GM12878 (cell line): Measurements from ENCODE around the gene LITAF. TPM values are rescaled to one million over a fixed set of nuclear protein-coding genes. Genes with fewer than 3 reads are reported as not detected.

Experiments used
- ATAC-seq: fragments of 200-7000 bp; cut with Tn5 transposase; 3 replicates; pipeline ENCODE4 v1.9.1; 2020; ENCODE audit warnings: mild to moderate bottlenecking, moderate library complexity
- BruUV-seq: library from RNA; stranded (reverse); fragments of 400-500 nt; replicated peaks from 2 replicates; lab custom pipeline; 2021; lab: Mats Ljungman, UMichigan
- CTCF ChIA-PET: fragments of 300-600 bp; sonication (Branson Sonifier 250); formaldehyde crosslinking; extraction: SDS; loops from one replicate; lab custom pipeline; 2021; ENCODE audit warnings: inconsistent platforms; lab: Yijun Ruan, JAX
- POLR2A ChIA-PET: fragments of 350-600 bp; formaldehyde crosslinking; extraction: SDS; loops from one replicate; lab custom pipeline; 2021; ENCODE audit warnings: inconsistent platforms; lab: Charles Lee
- RAD21 ChIA-PET: fragments of 300-600 bp; sonication (Branson Sonifier 250); formaldehyde crosslinking; loops from one replicate; lab custom pipeline; 2023; ENCODE audit warnings: antibody characterized with exemption; ENCODE audit not compliant: unreplicated experiment; lab: Charles Lee
- SMC1A ChIA-PET: fragments of 300-600 bp; sonication (Branson Sonifier 250); formaldehyde crosslinking; loops from one replicate; lab custom pipeline; 2023; ENCODE audit not compliant: unreplicated experiment, uncharacterized antibody; lab: Charles Lee
- DNase-seq: peaks from one replicate; pipeline ENCODE4 v3.0.0-alpha.2; 2011; ENCODE audit warnings: low read depth, low spot score
- FAIRE-seq: peaks from 3 replicates; lab custom pipeline; 2011; peaks lifted over from hg19 to GRCh38; lab: Jason Lieb, UNC
- H2AFZ ChIP-seq: 2 replicates; pipeline ENCODE4 v1.6.0; 2011; ENCODE audit warnings: low read depth, low read length, control low read depth; ENCODE audit not compliant: control insufficient read depth
- H3K27ac ChIP-seq: 2 replicates; pipeline ENCODE4 v1.5.1; 2011; ENCODE audit warnings: control low read depth; ENCODE audit not compliant: control insufficient read depth, insufficient read depth
- H3K27me3 ChIP-seq, 2 experiments: replicated peaks in 1 of 2; 2 replicates each; pipeline versions ENCODE4 v1.6.0 to v1.6.1; 2011; ENCODE audit warnings: low read length in 1 of 2; ENCODE audit not compliant: control insufficient read depth in 2 of 2, insufficient read depth in 2 of 2
- H3K36me3 ChIP-seq, 2 experiments: 2 replicates each; pipeline ENCODE4 v1.5.1; 2011; ENCODE audit warnings: low read length in 1 of 2; ENCODE audit not compliant: control insufficient read depth in 2 of 2, insufficient read depth in 2 of 2
- H3K4me1 ChIP-seq: 2 replicates; pipeline ENCODE4 v1.6.1; 2011; ENCODE audit warnings: mild to moderate bottlenecking, low read length, moderate library complexity, mixed read lengths; ENCODE audit not compliant: control insufficient read depth, insufficient read depth
- H3K4me2 ChIP-seq: 2 replicates; pipeline ENCODE4 v1.6.0; 2011; ENCODE audit warnings: control low read depth; ENCODE audit not compliant: control insufficient read depth, insufficient read depth
- H3K4me3 ChIP-seq: fragments of 200-600 bp; sonication (generic); 2 replicates; pipeline ENCODE4 v1.5.1; 2016
- H3K79me2 ChIP-seq: 2 replicates; pipeline ENCODE4 v1.6.0; 2011; ENCODE audit warnings: low read length; ENCODE audit not compliant: control insufficient read depth, insufficient read depth
- H3K9ac ChIP-seq: 2 replicates; pipeline ENCODE4 v1.8.0; 2011; ENCODE audit warnings: low read length, control low read depth, mixed read lengths; ENCODE audit not compliant: control insufficient read depth, insufficient read depth
- H3K9me3 ChIP-seq: replicated peaks from 3 replicates; pipeline ENCODE4 v1.5.1; 2011; ENCODE audit warnings: mild to moderate bottlenecking, low read length; ENCODE audit not compliant: control insufficient read depth, insufficient read depth
- H4K20me1 ChIP-seq: 2 replicates; pipeline ENCODE4 v1.6.0; 2011; ENCODE audit not compliant: control insufficient read depth, insufficient read depth
- CBX3 ChIP-seq: fragments of 200-600 bp; sonication (generic); IDR thresholded peaks from 2 replicates; pipeline ENCODE4 v1.6.1; 2016; ENCODE audit warnings: low read depth, borderline replicate concordance
- CHD4 ChIP-seq: fragments of 200-600 bp; sonication (generic); IDR thresholded peaks from 2 replicates; pipeline ENCODE4 v1.6.1; 2016; ENCODE audit warnings: mild to moderate bottlenecking
- YBX1 ChIP-seq: fragments of 450-650 bp; IDR thresholded peaks from 2 replicates; pipeline ENCODE4 v1.6.1; 2016; ENCODE audit warnings: antibody characterized with exemption
- WGBS: methylation state at CpG from one replicate; pipeline ENCODE4 v1.1.6; 2016; ENCODE audit warnings: low lambda C conversion rate; ENCODE audit not compliant: insufficient replicate concordance, insufficient coverage; ENCODE audit errors: missing lambda C conversion rate; 5-methylcytosine and 5-hydroxymethylcytosine counted together
- in situ Hi-C: fragments of 300-500 bp; cut with MboI; formaldehyde crosslinking; loops from 9 replicates; pipeline ENCODE4 v1.14.3; 2018; ENCODE audit warnings: mixed read lengths
- intact Hi-C: fragments of 100-400 bp; cut with micrococcal nuclease; formaldehyde crosslinking; loops from one replicate; pipeline ENCODE4 v1.14.2; 2022; ENCODE audit not compliant: unreplicated experiment
- polyA plus RNA-seq, 11 experiments: library from polyadenylated mRNA; depleted of rRNA in 4 of 11; unstranded in 6 of 11; stranded (reverse) in 5 of 11; fragments of >200 nt; fragmentation: Nextera tagmentation in 4 of 11; fragmentation: Illumina TruSeq in 1 of 11; extraction: Ambion mirVana in 4 of 11; extraction: Trizol in 1 of 11; gene quantifications; 1 replicate in 1 of 11; 2 replicates in 10 of 11; pipeline versions ENCODE4 v1.2.1 to v1.2.3, GENCODE V29; 2011 to 2016; ENCODE audit warnings: inconsistent platforms in 2 of 11, missing spikeins in 2 of 11, low read depth in 1 of 11
- total RNA-seq, 4 experiments: library from RNA; depleted of rRNA in 3 of 4; stranded (reverse); fragments of >200 nt in 3 of 4; fragmentation: Illumina TruSeq in 1 of 4; extraction: Trizol in 1 of 4; gene quantifications; 2 replicates each; pipeline versions ENCODE4 v1.2.1 to v1.2.3, GENCODE V29; 2013 to 2021
- TF ChIP-seq, protein P1 (sequence below): fragments of 450-650 bp; IDR thresholded peaks from 2 replicates; pipeline ENCODE4 v1.6.1; 2016; ENCODE audit warnings: mild to moderate bottlenecking
- TF ChIP-seq, protein P2 (sequence below): fragments of 450-650 bp; IDR thresholded peaks from 2 replicates; pipeline ENCODE4 v1.6.1; 2014; ENCODE audit warnings: mild to moderate bottlenecking

The LITAF gene
- total and polyA plus RNA-seq, 10 of the 15 experiments (the other 5 are each of a cell fraction or from before 2014, with no cell fraction given): 99.2 to 211 (median 147) TPM

- H3K27ac ChIP-seq: no peak overlapping the region
- ChIA-PET CTCF (interaction anchor here (1.5 kb wide), 1 partner anchor 12 kb away, joined by 5 read pairs; no protein-coding TSS in a partner anchor), POLR2A (no interaction called here), SMC1A (no interaction called here), RAD21 (no interaction called here)
- FAIRE-seq (no peak), DNase-seq (no peak), ATAC-seq (no peak)
- intact Hi-C loops: no loop called here
- no peaks in the 10 kb centered on the region for H3K27me3 ChIP-seq
- H3K79me2 ChIP-seq: no peaks in the 10 kb centered on the region
- no peak overlapping the region for H3K4me3 ChIP-seq
- no peaks in the 10 kb centered on the region for H3K9me3 ChIP-seq
- WGBS: 86% methylated on average over 12 of the region's 12 CpGs
- no peak overlapping the region for H2AFZ ChIP-seq
- no peak overlapping the region for H3K9ac ChIP-seq
- BruUV-seq: no TSS peak
- in situ Hi-C loops: loop anchor here (25.0 kb wide), 1 partner anchor 268 kb away; no protein-coding TSS in a partner anchor
- TF ChIP-seq, protein P1, sequence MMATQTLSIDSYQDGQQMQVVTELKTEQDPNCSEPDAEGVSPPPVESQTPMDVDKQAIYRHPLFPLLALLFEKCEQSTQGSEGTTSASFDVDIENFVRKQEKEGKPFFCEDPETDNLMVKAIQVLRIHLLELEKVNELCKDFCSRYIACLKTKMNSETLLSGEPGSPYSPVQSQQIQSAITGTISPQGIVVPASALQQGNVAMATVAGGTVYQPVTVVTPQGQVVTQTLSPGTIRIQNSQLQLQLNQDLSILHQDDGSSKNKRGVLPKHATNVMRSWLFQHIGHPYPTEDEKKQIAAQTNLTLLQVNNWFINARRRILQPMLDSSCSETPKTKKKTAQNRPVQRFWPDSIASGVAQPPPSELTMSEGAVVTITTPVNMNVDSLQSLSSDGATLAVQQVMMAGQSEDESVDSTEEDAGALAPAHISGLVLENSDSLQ: no peak
- TF ChIP-seq YBX1 (no peak), CBX3 (no peak), CHD4 (no peak)
- TF ChIP-seq, protein P2, sequence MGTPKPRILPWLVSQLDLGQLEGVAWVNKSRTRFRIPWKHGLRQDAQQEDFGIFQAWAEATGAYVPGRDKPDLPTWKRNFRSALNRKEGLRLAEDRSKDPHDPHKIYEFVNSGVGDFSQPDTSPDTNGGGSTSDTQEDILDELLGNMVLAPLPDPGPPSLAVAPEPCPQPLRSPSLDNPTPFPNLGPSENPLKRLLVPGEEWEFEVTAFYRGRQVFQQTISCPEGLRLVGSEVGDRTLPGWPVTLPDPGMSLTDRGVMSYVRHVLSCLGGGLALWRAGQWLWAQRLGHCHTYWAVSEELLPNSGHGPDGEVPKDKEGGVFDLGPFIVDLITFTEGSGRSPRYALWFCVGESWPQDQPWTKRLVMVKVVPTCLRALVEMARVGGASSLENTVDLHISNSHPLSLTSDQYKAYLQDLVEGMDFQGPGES: no peak
- no peaks in the 10 kb centered on the region for H3K4me1 ChIP-seq
- H4K20me1 ChIP-seq: no peaks in the 10 kb centered on the region
- H3K36me3 ChIP-seq: 0 out of 4 replicates have a peak, but pooled peaks cover 0 to 10% of the 10 kb centered on the region in 2 experiments
- H3K4me2 ChIP-seq: no peak overlapping the region
These were observed 42.9 kb downstream of the LITAF start for GRCh38 chr16:11543661-11544393.
